ENCODE data around the gene PLSCR4. TPM values are rescaled to one million over a fixed set of nuclear protein-coding genes. Genes with fewer than 3 reads are reported as not detected.

The PLSCR4 gene
- total and polyA plus RNA-seq, 2 of the 8 experiments (the other 6 are each of a cell fraction or from before 2014, with no cell fraction given): 1.8 to 2.9 TPM

DNA sequence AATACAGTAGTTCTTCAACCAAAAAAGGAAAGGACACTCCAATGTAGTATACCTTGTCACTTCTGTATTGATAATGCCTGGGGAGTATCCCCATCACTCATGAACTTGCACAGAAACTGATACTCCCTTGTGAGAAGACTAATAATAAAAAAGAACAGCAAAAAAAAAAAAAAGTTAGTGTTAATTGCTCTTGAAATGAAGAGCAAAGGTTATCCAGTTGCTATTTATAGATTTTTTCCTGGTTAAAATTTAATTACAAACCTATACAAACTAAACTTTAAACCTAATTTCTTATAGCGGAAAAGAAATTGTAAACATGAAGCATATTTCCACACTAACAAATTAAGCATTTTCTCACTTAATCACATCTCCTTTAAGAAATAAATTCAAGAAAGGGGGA, 96.6 kb downstream of the PLSCR4 start:
- Histone ChIP-seq H2BK120ac (replicated peaks; ENCODE audit: low read depth, low read length) (no peak overlapping the region), H3K4me2 (ENCODE audit: insufficient read depth in 1 of 2, low read depth in 2 of 2, low read length in 2 of 2) (no peak overlapping the region), H2BK15ac (ENCODE audit: low read length) (no peak overlapping the region), H3K56ac (replicated peaks; ENCODE audit: insufficient read length, low read depth, low read length) (no peak overlapping the region), H4K8ac (ENCODE audit: extremely low read depth, insufficient read depth, low read length) (no peak overlapping the region), H4K91ac (replicated peaks; ENCODE audit: insufficient read length, low read length) (no peak overlapping the region), H3K79me2 (ENCODE audit: control insufficient read depth in 1 of 2, insufficient read depth in 2 of 2, low read length in 2 of 2) (peaks cover 0 to 76% of the 10 kb centered on the region in 2 experiments; a peak in 3 of 4 replicates), H3K23me2 (ENCODE audit: low read depth, low read length) (no peaks in the 10 kb centered on the region), H2BK12ac (ENCODE audit: low read depth, low read length) (no peak overlapping the region), H3K14ac (ENCODE audit: insufficient read length) (no peak overlapping the region), H3K23ac (ENCODE audit: insufficient read length) (no peak overlapping the region), H2BK5ac (ENCODE audit: low read depth, low read length) (no peak overlapping the region), H3K9me3 (ENCODE audit: insufficient read depth in 2 of 2, low read depth in 1 of 2, low read length in 1 of 2) (no peaks in the 10 kb centered on the region), H2AFZ (ENCODE audit: low read length) (no peak overlapping the region), H3K9ac (replicated peaks in 1 of 4; ENCODE audit: extremely low read depth in 1 of 4, low read depth in 3 of 4, low read length in 3 of 4) (no peak overlapping the region), H3K4ac (replicated peaks; ENCODE audit: insufficient read length, low read depth, low read length) (no peak overlapping the region), H3K18ac (ENCODE audit: extremely low read depth, low read length) (no peak overlapping the region), H3K27me3 (replicated peaks in 1 of 4; ENCODE audit: control insufficient read depth in 3 of 4, extremely low read depth in 1 of 4, insufficient read depth in 3 of 4, low read length in 3 of 4) (no peaks in the 10 kb centered on the region), H3K79me1 (ENCODE audit: low read depth, low read length) (no peaks in the 10 kb centered on the region; the same call in 1 of the 2 replicates), H3K4me1 (replicated peaks in 1 of 4; ENCODE audit: control insufficient read depth in 3 of 4, insufficient read depth in 4 of 4, low read length in 3 of 4) (peaks cover 0 to 10% (median 7%) of the 10 kb centered on the region in 4 experiments; a peak in 5 of 7 replicates), H2AK5ac (ENCODE audit: low read depth, low read length) (no peak overlapping the region), H2BK20ac (ENCODE audit: low read length) (no peak overlapping the region), H4K20me1 (replicated peaks in 1 of 2; ENCODE audit: control insufficient read depth in 1 of 2, insufficient read depth in 2 of 2, low read length in 2 of 2) (no peaks in the 10 kb centered on the region), H3K27ac (ENCODE audit: low read depth, low read length) (no peak overlapping the region), H3K4me3 (ENCODE audit: extremely low read depth in 1 of 4, insufficient read depth in 2 of 4, low read depth in 3 of 4, low read length in 4 of 4) (no peak overlapping the region), H4K5ac (ENCODE audit: insufficient read length, low read depth, low read length) (no peak overlapping the region), H3K36me3 (ENCODE audit: control insufficient read depth in 2 of 4, insufficient read depth in 4 of 4, low read length in 3 of 4) (no peaks in the 10 kb centered on the region)
- no peak for FAIRE-seq
- POLR2A ChIA-PET (ENCODE audit: partially characterized antibody): no interaction called here
- no peak for DNase-seq (ENCODE audit: low read depth in 1 of 2, low spot score in 2 of 2)
- 89% methylated on average over 1 of the region's 1 CpG; no CpG with 5 or more reads in 1 of the 2 experiments for WGBS, 2 experiments (ENCODE audit: extremely low coverage in 1 of 2, insufficient coverage in 1 of 2, insufficient read length in 1 of 2, insufficient replicate concordance in 2 of 2, low coverage in 1 of 2, low lambda C conversion rate in 2 of 2, missing lambda C conversion rate in 1 of 2)
- CTCF ChIA-PET (ENCODE audit: partially characterized antibody): no interaction called here
- TF ChIP-seq HDAC6 (IDR thresholded peaks at IDR 0.05; ENCODE audit: low read depth, low read length) (no peak), NRF1 (IDR thresholded peaks at IDR 0.05; ENCODE audit: low read depth, low read length) (no peak), KDM5A (IDR thresholded peaks at IDR 0.05; ENCODE audit: low read length) (no peak), CBX8 (IDR thresholded peaks at IDR 0.05; ENCODE audit: borderline replicate concordance, low read depth, low read length) (no peak), JUND (IDR thresholded peaks at IDR 0.05; ENCODE audit: low read length) (no peak)
